Body of pancreas (tissue), 4 donors: ENCODE data around the gene ENTPD7.

Experiments used
- POLR2A ChIP-seq, 3 donors: fragments of 450-650 bp; IDR thresholded peaks; one replicate each; pipeline ENCODE4 v1.6.1; 2016; ENCODE audit warnings: antibody characterized with exemption in 3 of 3, mild to moderate bottlenecking in 2 of 3
- TF ChIP-seq, protein P1 (sequence below), 7 experiments: fragments of 450-650 bp in 4 of 7; fragments of 200-600 bp in 3 of 7; sonication (generic) in 3 of 7; IDR thresholded peaks; one replicate each; pipeline ENCODE4 v1.5.1; 2016 to 2019; ENCODE audit warnings: antibody characterized with exemption in 7 of 7

DNA sequence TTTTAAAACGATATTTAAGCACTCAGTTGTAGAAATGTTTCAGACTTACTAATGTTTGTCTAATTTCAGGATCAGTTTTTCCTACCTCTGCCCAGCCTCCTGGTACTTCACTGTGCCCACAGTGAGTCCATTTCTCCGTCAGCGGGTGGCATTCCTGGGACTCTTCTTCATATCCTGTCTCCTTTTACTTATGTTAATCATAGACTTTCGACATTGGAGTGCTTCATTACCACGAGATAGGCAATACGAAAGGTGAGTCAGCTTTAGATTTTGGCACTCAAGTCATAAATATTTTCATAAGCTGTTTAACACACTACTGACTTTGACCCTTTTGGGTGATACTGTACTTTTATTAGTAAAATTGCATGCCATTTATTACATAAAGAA, 2.1 kb downstream of the ENTPD7 start:
- TF ChIP-seq, protein P1, sequence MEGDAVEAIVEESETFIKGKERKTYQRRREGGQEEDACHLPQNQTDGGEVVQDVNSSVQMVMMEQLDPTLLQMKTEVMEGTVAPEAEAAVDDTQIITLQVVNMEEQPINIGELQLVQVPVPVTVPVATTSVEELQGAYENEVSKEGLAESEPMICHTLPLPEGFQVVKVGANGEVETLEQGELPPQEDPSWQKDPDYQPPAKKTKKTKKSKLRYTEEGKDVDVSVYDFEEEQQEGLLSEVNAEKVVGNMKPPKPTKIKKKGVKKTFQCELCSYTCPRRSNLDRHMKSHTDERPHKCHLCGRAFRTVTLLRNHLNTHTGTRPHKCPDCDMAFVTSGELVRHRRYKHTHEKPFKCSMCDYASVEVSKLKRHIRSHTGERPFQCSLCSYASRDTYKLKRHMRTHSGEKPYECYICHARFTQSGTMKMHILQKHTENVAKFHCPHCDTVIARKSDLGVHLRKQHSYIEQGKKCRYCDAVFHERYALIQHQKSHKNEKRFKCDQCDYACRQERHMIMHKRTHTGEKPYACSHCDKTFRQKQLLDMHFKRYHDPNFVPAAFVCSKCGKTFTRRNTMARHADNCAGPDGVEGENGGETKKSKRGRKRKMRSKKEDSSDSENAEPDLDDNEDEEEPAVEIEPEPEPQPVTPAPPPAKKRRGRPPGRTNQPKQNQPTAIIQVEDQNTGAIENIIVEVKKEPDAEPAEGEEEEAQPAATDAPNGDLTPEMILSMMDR (IDR thresholded peaks at IDR 0.05): no peak
- no peak for TF ChIP-seq POLR2A (IDR thresholded peaks at IDR 0.05)
